K562 (cell line): ENCODE measurements around the gene ADCYAP1. TPM values are rescaled to one million over a fixed set of nuclear protein-coding genes. Genes with fewer than 3 reads are reported as not detected.

ENCODE experiments used
- ATAC-seq: fragments of 200-7000 bp; cut with Tn5 transposase; 3 replicates; pipeline ENCODE4 v1.9.1; 2020; ENCODE audit warnings: moderate library complexity
- BruUV-seq: library from RNA; stranded (reverse); fragments of 400-500 nt; replicated peaks from 2 replicates; lab custom pipeline; 2021; lab: Mats Ljungman, UMichigan
- CTCF ChIA-PET: fragments of 300-600 bp; formaldehyde crosslinking; extraction: SDS; loops from one replicate; lab custom pipeline; 2021; ENCODE audit warnings: low intra/inter-chr PET ratio; lab: Yijun Ruan, JAX
- POLR2A ChIA-PET: fragments of 300-600, 350-650 bp; sonication (Branson Sonifier 250); formaldehyde crosslinking; extraction: SDS; loops from one replicate; lab custom pipeline; 2021; ENCODE audit warnings: antibody characterized with exemption, inconsistent platforms; lab: Yijun Ruan, JAX
- DNase-seq, 4 experiments: peaks; one replicate each; pipeline versions ENCODE4 v3.0.0 to v3.0.0-alpha.2; 2011 to 2018; ENCODE audit warnings: low spot score in 3 of 4, mixed read lengths in 3 of 4; ENCODE audit errors: extremely low read depth in 1 of 4
- FAIRE-seq: peaks from 2 replicates; lab custom pipeline; 2011; peaks lifted over from hg19 to GRCh38; lab: Jason Lieb, UNC
- H2AFZ ChIP-seq: 2 replicates; pipeline ENCODE4 v1.6.0; 2011; ENCODE audit warnings: low read depth, low read length, control low read depth, inconsistent platforms
- H3K27ac ChIP-seq: fragments of 200-600 bp; 3 replicates; pipeline ENCODE4 v1.8.0; 2011; ENCODE audit warnings: low read depth, mild to moderate bottlenecking, control low read depth, inconsistent platforms, low read length, moderate library complexity, mixed read lengths; ENCODE audit errors: extremely low read depth
- H3K27me3 ChIP-seq, 2 experiments: fragments of 300-600 bp in 1 of 2; 2 replicates in 1 of 2; 3 replicates in 1 of 2; pipeline versions ENCODE4 v1.6.0 to v1.8.0; 2011; ENCODE audit warnings: inconsistent platforms in 2 of 2, low read length in 2 of 2, mild to moderate bottlenecking in 1 of 2, mixed read lengths in 1 of 2, moderate library complexity in 1 of 2; ENCODE audit not compliant: control insufficient read depth in 2 of 2, insufficient read depth in 2 of 2
- H3K36me3 ChIP-seq: fragments of 300-600 bp; 3 replicates; pipeline ENCODE4 v1.8.0; 2011; ENCODE audit warnings: mild to moderate bottlenecking, low read length, inconsistent platforms; ENCODE audit not compliant: control insufficient read depth, insufficient read depth
- H3K4me1 ChIP-seq, 2 experiments: fragments of 200-600 bp in 1 of 2; replicated peaks in 1 of 2; 2 replicates in 1 of 2; 3 replicates in 1 of 2; pipeline versions ENCODE4 v1.5.1 to v1.8.0; 2011; ENCODE audit warnings: inconsistent platforms in 2 of 2, low read length in 2 of 2, mild to moderate bottlenecking in 1 of 2, mixed read lengths in 1 of 2, moderate library complexity in 1 of 2; ENCODE audit not compliant: control insufficient read depth in 2 of 2, insufficient read depth in 2 of 2
- H3K4me2 ChIP-seq: 2 replicates; pipeline ENCODE4 v1.6.1; 2011; ENCODE audit warnings: low read length, control low read depth, inconsistent platforms, mixed read lengths; ENCODE audit not compliant: insufficient read depth
- H3K4me3 ChIP-seq: fragments of 200-600 bp; sonication (generic), shearing (Covaris generic); 2 replicates; pipeline ENCODE4 v1.5.1; 2016; ENCODE audit warnings: control low read depth, inconsistent platforms
- H3K79me2 ChIP-seq: fragments of 200-600 bp; 3 replicates; pipeline ENCODE4 v1.8.0; 2011; ENCODE audit warnings: low read length, inconsistent platforms; ENCODE audit not compliant: control insufficient read depth, insufficient read depth
- H3K9ac ChIP-seq, 2 experiments: 2 replicates each; pipeline versions ENCODE4 v1.6.0 to v1.6.1; 2011; ENCODE audit warnings: low read depth in 2 of 2, low read length in 2 of 2, control low read depth in 1 of 2, inconsistent platforms in 1 of 2, mild to moderate bottlenecking in 1 of 2, mixed read lengths in 1 of 2; ENCODE audit not compliant: insufficient read depth in 1 of 2
- H3K9me1 ChIP-seq: one replicate; pipeline ENCODE4 v1.6.0; 2011; ENCODE audit warnings: inconsistent platforms, mild to moderate bottlenecking, low read length, moderate library complexity; ENCODE audit not compliant: control insufficient read depth, insufficient read depth
- H3K9me3 ChIP-seq: replicated peaks from 2 replicates; pipeline ENCODE4 v1.5.1; 2011; ENCODE audit warnings: low read depth, low read length, inconsistent platforms; ENCODE audit not compliant: control insufficient read depth, insufficient read depth
- H4K20me1 ChIP-seq: replicated peaks from 2 replicates; pipeline ENCODE4 v1.6.1; 2011; ENCODE audit warnings: low read length, inconsistent platforms, mixed read lengths; ENCODE audit not compliant: control insufficient read depth, insufficient read depth
- CAMTA2 ChIP-seq: fragments of 250-450 bp; sonication (Bioruptor Pico); conservative IDR thresholded peaks from 2 replicates; pipeline ENCODE4 v1.5.1; 2022
- CREBBP ChIP-seq: IDR thresholded peaks from one replicate; pipeline ENCODE4 v1.6.1; 2012; ENCODE audit warnings: low read depth, mild to moderate bottlenecking, control low read depth, inconsistent platforms, low read length
- DMBX1 ChIP-seq: fragments of 250-450 bp; sonication (Bioruptor Pico); IDR thresholded peaks from 2 replicates; pipeline ENCODE4 v1.8.0; 2022; ENCODE audit warnings: inconsistent platforms, mild to moderate bottlenecking, moderate library complexity, borderline replicate concordance
- EGR1 ChIP-seq: fragments of 450-650 bp; conservative IDR thresholded peaks from 2 replicates; pipeline ENCODE4 v1.6.1; 2017; ENCODE audit warnings: mild to moderate bottlenecking
- EP400 ChIP-seq: fragments of 450-650 bp; IDR thresholded peaks from 2 replicates; pipeline ENCODE4 v1.6.1; 2017; ENCODE audit warnings: antibody characterized with exemption, mild to moderate bottlenecking, moderate library complexity
- GATAD2A ChIP-seq: fragments of 450-650 bp; IDR thresholded peaks from 2 replicates; pipeline ENCODE4 v1.6.1; 2017
- HMG20B ChIP-seq: fragments of 250-450 bp; sonication (Bioruptor Pico); IDR thresholded peaks from 2 replicates; pipeline ENCODE4 v1.5.0; 2021; ENCODE audit warnings: mild to moderate bottlenecking
- HNRNPK ChIP-seq: fragments of 200-400 bp; formaldehyde crosslinking; IDR thresholded peaks from one replicate; pipeline ENCODE4 v1.6.1; 2018; ENCODE audit warnings: mild to moderate bottlenecking, low read depth, low read length; ENCODE audit not compliant: poor library complexity, severe bottlenecking
- NR2F6 ChIP-seq: fragments of 450-650 bp; formaldehyde crosslinking; IDR thresholded peaks from 2 replicates; pipeline ENCODE4 v1.4.0; 2020; ENCODE audit warnings: mild to moderate bottlenecking
- SREBF2 ChIP-seq: sonication (generic); formaldehyde crosslinking; IDR thresholded peaks from 2 replicates; pipeline ENCODE4 v1.4.0; 2020; ENCODE audit warnings: mild to moderate bottlenecking, missing genetic modification reagents
- TEAD2 ChIP-seq: fragments of 450-650 bp; IDR thresholded peaks from 2 replicates; pipeline ENCODE4 v1.6.1; 2016; ENCODE audit warnings: missing genetic modification characterization, control low read depth, missing compliant biosample characterization
- ZHX1 ChIP-seq: fragments of 150-350 bp; conservative IDR thresholded peaks from 2 replicates; pipeline ENCODE4 v1.6.1; 2014; ENCODE audit warnings: low read length
- ZNF175 ChIP-seq: fragments of 200-800 bp; sonication (Bioruptor generic); IDR thresholded peaks from 2 replicates; pipeline ENCODE4 v1.6.1; 2016; ENCODE audit warnings: low read depth, mild to moderate bottlenecking, missing genetic modification characterization, missing compliant biosample characterization
- ZNF668 ChIP-seq: fragments of 250-450 bp; sonication (Bioruptor Pico); IDR thresholded peaks from 2 replicates; pipeline ENCODE4 v1.8.0; 2022; ENCODE audit warnings: mild to moderate bottlenecking, inconsistent platforms
- ZNF764 ChIP-seq: fragments of 250-450 bp; sonication (Bioruptor Pico); IDR thresholded peaks from 2 replicates; pipeline ENCODE4 v1.4.0; 2020; ENCODE audit warnings: low read depth, mild to moderate bottlenecking, moderate library complexity
- WGBS: fragments of 100-300 bp; shearing (Covaris generic); methylation state at CpG from one replicate; pipeline ENCODE4 v1.1.6; 2016; ENCODE audit warnings: low coverage, mixed read lengths; ENCODE audit not compliant: insufficient coverage; ENCODE audit errors: missing lambda C conversion rate; 5-methylcytosine and 5-hydroxymethylcytosine counted together
- in situ Hi-C: fragments of 300-500 bp; cut with MboI; formaldehyde crosslinking; loops from 4 replicates; pipeline ENCODE4 v1.15.0; 2018; ENCODE audit warnings: inconsistent platforms, mixed read lengths
- intact Hi-C: fragments of 100-400 bp; cut with micrococcal nuclease; formaldehyde crosslinking; loops from 2 replicates; pipeline ENCODE4 v1.14.2; 2022
- polyA plus RNA-seq, 8 experiments: library from polyadenylated mRNA; depleted of rRNA in 4 of 8; stranded (reverse) in 5 of 8; unstranded in 3 of 8; fragments of >200 nt; fragmentation: Nextera tagmentation in 2 of 8; fragmentation: Illumina TruSeq in 1 of 8; extraction: Ambion mirVana in 2 of 8; extraction: Trizol in 1 of 8; gene quantifications; 2 replicates each; pipeline versions ENCODE4 v1.2.1 to v1.2.3, GENCODE V29; 2011 to 2014; ENCODE audit warnings: inconsistent platforms in 1 of 8, missing spikeins in 1 of 8
- total RNA-seq, 7 experiments: library from RNA; depleted of rRNA in 6 of 7; stranded (reverse); fragments of >200 nt in 6 of 7; fragmentation: Illumina TruSeq in 2 of 7; extraction: Trizol in 2 of 7; gene quantifications; 2 replicates each; pipeline versions ENCODE4 v1.2.1 to v1.2.3, GENCODE V29; 2011 to 2021; ENCODE audit warnings: low replicate concordance in 1 of 7

Gene ADCYAP1
- total and polyA plus RNA-seq, 9 of the 15 experiments (the other 6 are each of a cell fraction or from before 2014, with no cell fraction given): 0.03 TPM; not detected in 8

GRCh38 chr18:941331-941730 is 36.7 kb downstream of the ADCYAP1 start (continued):
- TF ChIP-seq ZNF668 (CRISPR knock-in tag) (no peak), ZNF764 (CRISPR knock-in tag) (no peak), NR2F6 (CRISPR knock-in tag) (no peak)

- no peak for TF ChIP-seq EGR1
- no peak for TF ChIP-seq CAMTA2 (CRISPR knock-in tag)
- no peak for TF ChIP-seq GATAD2A
- no peak for TF ChIP-seq HMG20B (CRISPR knock-in tag)
- TF ChIP-seq ZHX1: no peak
- TF ChIP-seq TEAD2 (tag): no peak
- TF ChIP-seq HNRNPK: no peak
- TF ChIP-seq DMBX1 (CRISPR knock-in tag): no peak
- no peak for TF ChIP-seq SREBF2
- TF ChIP-seq EP400: no peak
- no peak for TF ChIP-seq CREBBP
- TF ChIP-seq ZNF175 (CRISPR knock-in tag): no peak
- WGBS: 0% methylated on average over 1 of the region's 1 CpG
- Histone ChIP-seq H3K27ac (no peak overlapping the region), H3K4me2 (no peak overlapping the region), H3K36me3 (no peaks in the 10 kb centered on the region), H3K9me3 (no peaks in the 10 kb centered on the region), H2AFZ (no peak overlapping the region), H3K9me1 (no peaks in the 10 kb centered on the region), H3K4me3 (no peak overlapping the region), H3K27me3 (peaks cover 5 to 16% of the 10 kb centered on the region in 2 experiments; a peak in 4 of 5 replicates), H3K9ac (no peak overlapping the region), H3K4me1 (no peaks in the 10 kb centered on the region), H3K79me2 (no peaks in the 10 kb centered on the region), H4K20me1 (no peaks in the 10 kb centered on the region)
- BruUV-seq: no TSS peak
- in situ Hi-C loops: no loop called here
- FAIRE-seq (no peak), DNase-seq (no peak), ATAC-seq (no peak)
- POLR2A ChIA-PET: interaction anchor here (0.7 to 1.3 kb wide), 3 partner anchors 9 to 88 kb away, joined by 3 to 5 read pairs (median 3); no protein-coding TSS in a partner anchor
- intact Hi-C loops: no loop called here
- CTCF ChIA-PET: no interaction called here
Measured at GRCh38 chr18:944440-944839, 39.8 kb downstream of the ADCYAP1 start.
